Mammary epithelial cell (primary cell): ENCODE results near the gene BMPR2.
"Not testable (repeated sequence)": the region's sequence is repeated elsewhere in the genome, so short reads cannot be mapped to it uniquely, and the experiment has no call there.

Experiments
- EZH2 ChIP-seq: IDR thresholded peaks from 2 replicates; pipeline ENCODE4 v1.6.1; 2012; ENCODE audit warnings: low read length, inconsistent platforms, borderline replicate concordance
- TF ChIP-seq, protein P1 (sequence below), 2 donors: IDR thresholded peaks in 1 of 2; conservative IDR thresholded peaks in 1 of 2; 2 replicates each; pipeline ENCODE4 v1.5.1; 2011 to 2012; ENCODE audit warnings: inconsistent platforms in 2 of 2, low read length in 2 of 2, mild to moderate bottlenecking in 2 of 2, control low read depth in 1 of 2, low read depth in 1 of 2; ENCODE audit not compliant: insufficient read depth in 1 of 2; ENCODE audit errors: extremely low read depth in 1 of 2

DNA sequence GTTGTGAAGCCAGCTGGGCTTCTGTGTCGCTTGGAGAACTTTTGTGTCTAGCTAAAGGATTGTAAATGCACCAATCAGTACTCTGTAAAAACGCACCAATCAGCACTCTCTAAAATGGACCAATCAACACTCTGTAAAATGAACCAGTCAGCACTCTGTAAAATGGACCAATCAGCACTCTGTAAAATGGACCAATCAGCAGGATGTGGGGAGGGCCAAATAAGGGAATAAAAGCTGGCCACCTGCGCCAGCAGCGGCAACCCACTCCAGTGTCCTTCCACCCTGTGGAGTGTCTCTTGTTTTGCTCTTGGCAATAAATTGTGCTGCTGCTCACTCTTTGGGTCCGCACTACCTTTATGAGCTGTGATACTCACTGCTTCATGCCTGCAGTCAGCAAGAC is 199.1 kb downstream of the BMPR2 start:
- TF ChIP-seq, protein P1, sequence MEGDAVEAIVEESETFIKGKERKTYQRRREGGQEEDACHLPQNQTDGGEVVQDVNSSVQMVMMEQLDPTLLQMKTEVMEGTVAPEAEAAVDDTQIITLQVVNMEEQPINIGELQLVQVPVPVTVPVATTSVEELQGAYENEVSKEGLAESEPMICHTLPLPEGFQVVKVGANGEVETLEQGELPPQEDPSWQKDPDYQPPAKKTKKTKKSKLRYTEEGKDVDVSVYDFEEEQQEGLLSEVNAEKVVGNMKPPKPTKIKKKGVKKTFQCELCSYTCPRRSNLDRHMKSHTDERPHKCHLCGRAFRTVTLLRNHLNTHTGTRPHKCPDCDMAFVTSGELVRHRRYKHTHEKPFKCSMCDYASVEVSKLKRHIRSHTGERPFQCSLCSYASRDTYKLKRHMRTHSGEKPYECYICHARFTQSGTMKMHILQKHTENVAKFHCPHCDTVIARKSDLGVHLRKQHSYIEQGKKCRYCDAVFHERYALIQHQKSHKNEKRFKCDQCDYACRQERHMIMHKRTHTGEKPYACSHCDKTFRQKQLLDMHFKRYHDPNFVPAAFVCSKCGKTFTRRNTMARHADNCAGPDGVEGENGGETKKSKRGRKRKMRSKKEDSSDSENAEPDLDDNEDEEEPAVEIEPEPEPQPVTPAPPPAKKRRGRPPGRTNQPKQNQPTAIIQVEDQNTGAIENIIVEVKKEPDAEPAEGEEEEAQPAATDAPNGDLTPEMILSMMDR (conservative IDR thresholded peaks at IDR 0.05 in 1 of 2, IDR thresholded peaks at IDR 0.05 in 1 of 2; ENCODE audit: extremely low read depth in 1 of 2, insufficient read depth in 1 of 2, low read depth in 1 of 2, low read length in 2 of 2), result not testable (repeated sequence)
- TF ChIP-seq EZH2, result not testable (repeated sequence)
